ENCODE measurements around the gene SIN3A. TPM values are rescaled to one million over a fixed set of nuclear protein-coding genes. Genes with fewer than 3 reads are reported as not detected.
A peak's percentile ranks its signal among the peaks of the same experiment; 100 is the strongest.

SIN3A gene
- total RNA-seq, 2 donors from 2014 or later, result 51.4 to 54.3 TPM

- H3K9ac ChIP-seq (ENCODE audit: low read depth in 2 of 2, low read length in 2 of 2), result no peak overlapping the region
- no peak for TF ChIP-seq CTCF (IDR thresholded peaks at IDR 0.05)
- H3K36me3 ChIP-seq, result peaks cover 18% of the 10 kb centered on the region
- no peaks in the 10 kb centered on the region for H3K27me3 ChIP-seq
- intact Hi-C loops (cut with DNase I), result loop anchor here (5.0 to 10.0 kb wide), 3 partner anchors 77 to 312 kb away; partner anchors contain the start of genes IMP3 and SNX33
- no peak for DNase-seq
- H3K27ac ChIP-seq, result peak overlapping the region; percentile 97
- peaks cover 11% of the 10 kb centered on the region for H3K4me1 ChIP-seq
- no peaks in the 10 kb centered on the region for H3K9me3 ChIP-seq
- H3K4me3 ChIP-seq, result peak overlapping the region; percentile 77
Measured at GRCh38 chr15:75369897-75370581, 81.5 kb downstream of the SIN3A start.

- Histone ChIP-seq H3K9me3 (no peaks in the 10 kb centered on the region), H3K36me3 (peaks cover 18% of the 10 kb centered on the region), H3K9ac (ENCODE audit: low read depth in 2 of 2, low read length in 2 of 2) (peak overlapping the region; percentile 92 to 96), H3K27me3 (no peaks in the 10 kb centered on the region), H3K4me1 (peaks cover 11% of the 10 kb centered on the region), H3K27ac (peak overlapping the region; percentile 97), H3K4me3 (peak overlapping the region; percentile 77)
- intact Hi-C loops (cut with DNase I), result loop anchor here (5.0 to 10.0 kb wide), 3 partner anchors 79 to 314 kb away; partner anchors contain the start of genes IMP3 and SNX33
- DNase-seq, result no peak
- TF ChIP-seq CTCF (IDR thresholded peaks at IDR 0.05), result no peak
Measured at GRCh38 chr15:75368689-75369239, 82.7 kb downstream of the SIN3A start.

- H3K36me3 ChIP-seq, result peaks cover 16% of the 10 kb centered on the region
- intact Hi-C loops (cut with DNase I), result loop anchor here (5.0 to 10.0 kb wide), 3 partner anchors 79 to 314 kb away; partner anchors contain the start of genes IMP3 and SNX33
Measured at GRCh38 chr15:75367913-75368688, 83.4 kb downstream of the SIN3A start, which contains the start of gene MAN2C1. MAN2C1 (minus strand) TSS chr15:75368607; CDS start chr15:75368583, 24 bp downstream.

DNA sequence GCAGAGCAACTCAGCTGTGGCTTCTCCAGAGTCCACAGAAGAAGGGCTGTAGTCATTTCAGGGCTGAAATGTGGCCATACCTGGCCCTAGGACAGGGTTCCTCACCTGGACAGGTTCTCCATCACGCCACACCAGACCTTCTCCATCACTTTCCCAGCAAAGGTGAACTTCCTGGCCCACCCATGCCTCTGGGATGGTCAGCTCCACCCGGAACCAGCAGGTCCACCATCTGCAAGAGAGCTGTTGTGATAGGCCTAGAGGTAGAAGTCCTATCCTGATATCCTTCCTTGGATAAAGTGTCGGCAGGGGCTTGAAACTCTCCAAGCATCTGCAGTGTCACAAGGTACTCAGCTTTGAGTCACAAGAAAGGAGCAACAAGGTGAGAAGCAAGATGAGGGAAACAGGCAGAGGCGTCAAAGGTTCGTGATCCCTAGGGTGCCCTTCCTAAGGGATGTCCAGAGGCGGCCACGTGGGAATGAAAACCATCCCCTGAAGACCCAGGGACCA, 84.0 kb downstream of the SIN3A start:
- no peak for TF ChIP-seq CTCF (IDR thresholded peaks at IDR 0.05)
- DNase-seq, result no peak
- peaks cover 11% of the 10 kb centered on the region for H3K4me1 ChIP-seq
- peak overlapping the region; percentile 97 for H3K27ac ChIP-seq
- peak overlapping the region; percentile 92 to 96 for H3K9ac ChIP-seq (ENCODE audit: low read depth in 2 of 2, low read length in 2 of 2)
- no peaks in the 10 kb centered on the region for H3K9me3 ChIP-seq
- peak overlapping the region; percentile 77 for H3K4me3 ChIP-seq
- H3K36me3 ChIP-seq, result peaks cover 11% of the 10 kb centered on the region
- H3K27me3 ChIP-seq, result no peaks in the 10 kb centered on the region
- intact Hi-C loops (cut with DNase I), result loop anchor here (5.0 to 10.0 kb wide), 3 partner anchors 80 to 315 kb away; partner anchors contain the start of genes IMP3 and SNX33

More at GRCh38 chr15:75367913-75368688, 83.4 kb downstream of the SIN3A start, which contains the start of gene MAN2C1:
- peaks cover 11% of the 10 kb centered on the region for H3K4me1 ChIP-seq
- H3K9me3 ChIP-seq, result no peaks in the 10 kb centered on the region
- H3K27me3 ChIP-seq, result no peaks in the 10 kb centered on the region
- H3K27ac ChIP-seq, result peak within 1 kb of the TSS; percentile 97
- peak; percentile 61 for TF ChIP-seq CTCF (IDR thresholded peaks at IDR 0.05)
- DNase-seq, result peak; percentile 98
- peak within 1 kb of the TSS; percentile 77 for H3K4me3 ChIP-seq
- H3K9ac ChIP-seq (ENCODE audit: low read depth in 2 of 2, low read length in 2 of 2), result peak within 1 kb of the TSS; percentile 92 to 96

DNA sequence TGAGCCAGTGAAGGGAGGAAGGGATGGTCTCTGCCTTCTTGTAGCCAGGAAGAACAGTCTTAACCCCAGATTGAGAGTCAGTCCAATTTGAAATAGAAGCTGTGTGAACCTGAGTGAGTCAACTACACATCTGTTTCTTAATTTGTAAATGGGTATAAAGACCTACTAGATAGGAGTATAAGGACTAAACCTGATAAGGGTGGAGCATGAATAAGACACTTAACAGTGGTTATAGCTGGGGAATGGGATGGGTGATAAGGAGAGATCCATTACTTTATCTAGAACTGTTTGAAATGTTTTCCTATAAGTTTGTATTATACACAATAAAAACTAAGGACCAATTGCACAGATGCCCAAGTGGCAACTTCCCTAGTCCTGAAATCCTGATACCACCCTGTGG, 84.5 kb downstream of the SIN3A start:
- H3K4me1 ChIP-seq, result peaks cover 11% of the 10 kb centered on the region
- no peak for DNase-seq
- H3K9me3 ChIP-seq, result no peaks in the 10 kb centered on the region
- peak overlapping the region in 1 of 2 donors; percentile 92 for H3K9ac ChIP-seq (ENCODE audit: low read depth in 2 of 2, low read length in 2 of 2)
- no peak for TF ChIP-seq CTCF (IDR thresholded peaks at IDR 0.05)
- H3K36me3 ChIP-seq, result peaks cover 6% of the 10 kb centered on the region
- intact Hi-C loops (cut with DNase I), result loop anchor here (5.0 to 10.0 kb wide), 3 partner anchors 80 to 315 kb away; partner anchors contain the start of genes IMP3 and SNX33
- H3K27me3 ChIP-seq, result no peaks in the 10 kb centered on the region
- no peak overlapping the region for H3K4me3 ChIP-seq
- H3K27ac ChIP-seq, result no peak overlapping the region

Measured in colonic mucosa (tissue), 4 donors.